ENCODE results near the gene PDLIM1.

- TF ChIP-seq, protein P1, sequence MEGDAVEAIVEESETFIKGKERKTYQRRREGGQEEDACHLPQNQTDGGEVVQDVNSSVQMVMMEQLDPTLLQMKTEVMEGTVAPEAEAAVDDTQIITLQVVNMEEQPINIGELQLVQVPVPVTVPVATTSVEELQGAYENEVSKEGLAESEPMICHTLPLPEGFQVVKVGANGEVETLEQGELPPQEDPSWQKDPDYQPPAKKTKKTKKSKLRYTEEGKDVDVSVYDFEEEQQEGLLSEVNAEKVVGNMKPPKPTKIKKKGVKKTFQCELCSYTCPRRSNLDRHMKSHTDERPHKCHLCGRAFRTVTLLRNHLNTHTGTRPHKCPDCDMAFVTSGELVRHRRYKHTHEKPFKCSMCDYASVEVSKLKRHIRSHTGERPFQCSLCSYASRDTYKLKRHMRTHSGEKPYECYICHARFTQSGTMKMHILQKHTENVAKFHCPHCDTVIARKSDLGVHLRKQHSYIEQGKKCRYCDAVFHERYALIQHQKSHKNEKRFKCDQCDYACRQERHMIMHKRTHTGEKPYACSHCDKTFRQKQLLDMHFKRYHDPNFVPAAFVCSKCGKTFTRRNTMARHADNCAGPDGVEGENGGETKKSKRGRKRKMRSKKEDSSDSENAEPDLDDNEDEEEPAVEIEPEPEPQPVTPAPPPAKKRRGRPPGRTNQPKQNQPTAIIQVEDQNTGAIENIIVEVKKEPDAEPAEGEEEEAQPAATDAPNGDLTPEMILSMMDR (IDR thresholded peaks at IDR 0.05 in 8 of 11, conservative IDR thresholded peaks at IDR 0.05 in 3 of 11), result no peak
- no peak for TF ChIP-seq POLR2A (IDR thresholded peaks at IDR 0.05)
Measured at GRCh38 chr10:95276367-95277200, 14.2 kb downstream of the PDLIM1 start.
